NT2/D1 (cell line): ENCODE results near the gene TXLNG.

ENCODE experiments used
- SUZ12 ChIP-seq: IDR thresholded peaks from 2 replicates; pipeline ENCODE4 v1.6.1; 2011; ENCODE audit not compliant: insufficient read length, insufficient read depth; ENCODE audit errors: extremely low read depth
- YY1 ChIP-seq: IDR thresholded peaks from 2 replicates; pipeline ENCODE4 v1.6.1; 2011; ENCODE audit not compliant: insufficient read length, insufficient read depth
- ZNF274 ChIP-seq: IDR thresholded peaks from 2 replicates; pipeline ENCODE4 v1.6.1; 2011; ENCODE audit warnings: mild to moderate bottlenecking, low read depth, low read length

GRCh38 chrX:16807976-16808542 is 21.8 kb downstream of the TXLNG start:
- TF ChIP-seq YY1 (no peak), SUZ12 (no peak), ZNF274 (no peak)
